Large intestine (tissue), 3 donors: ENCODE results near the gene TMEM219. TPM values are rescaled to one million over a fixed set of nuclear protein-coding genes. Genes with fewer than 3 reads are reported as not detected.

ENCODE experiments used
- DNase-seq, 2 donors: peaks; one replicate each; pipeline versions ENCODE4 v3.0.0 to v3.0.0-alpha.2; 2013
- H3K27ac ChIP-seq: one replicate; pipeline ENCODE4 v1.5.1; 2013; ENCODE audit warnings: low read length
- H3K27me3 ChIP-seq: 2 replicates; pipeline ENCODE4 v1.6.1; 2013; ENCODE audit warnings: low read length; ENCODE audit not compliant: control insufficient read depth, insufficient read depth
- H3K36me3 ChIP-seq: 2 replicates; pipeline ENCODE4 v1.6.1; 2013; ENCODE audit warnings: low read length; ENCODE audit not compliant: control insufficient read depth, insufficient read depth
- H3K4me1 ChIP-seq: one replicate; pipeline ENCODE4 v1.6.1; 2013; ENCODE audit warnings: low read length; ENCODE audit not compliant: control insufficient read depth, insufficient read depth
- H3K4me3 ChIP-seq: one replicate; pipeline ENCODE4 v1.5.1; 2013; ENCODE audit warnings: low read length
- H3K9me3 ChIP-seq: one replicate; pipeline ENCODE4 v1.6.1; 2013; ENCODE audit warnings: mild to moderate bottlenecking, low read depth, low read length, moderate library complexity; ENCODE audit not compliant: control insufficient read depth
- WGBS: methylation state at CpG from one replicate; pipeline ENCODE4 v1.1.5; 2013; ENCODE audit warnings: low lambda C conversion rate; ENCODE audit not compliant: insufficient coverage; 5-methylcytosine and 5-hydroxymethylcytosine counted together
- polyA plus RNA-seq: library from polyadenylated mRNA; unstranded; fragments of 120-200 nt; gene quantifications from one replicate; pipeline ENCODE4 v1.2.1, GENCODE V29; 2013

Gene TMEM219
- polyA plus RNA-seq, 1 donor: 160 TPM

GRCh38 chr16:29989111-29989858 is 27.4 kb downstream of the TMEM219 start:
- 89% methylated on average over 8 of the region's 23 CpGs for WGBS
- no peak for DNase-seq

DNA sequence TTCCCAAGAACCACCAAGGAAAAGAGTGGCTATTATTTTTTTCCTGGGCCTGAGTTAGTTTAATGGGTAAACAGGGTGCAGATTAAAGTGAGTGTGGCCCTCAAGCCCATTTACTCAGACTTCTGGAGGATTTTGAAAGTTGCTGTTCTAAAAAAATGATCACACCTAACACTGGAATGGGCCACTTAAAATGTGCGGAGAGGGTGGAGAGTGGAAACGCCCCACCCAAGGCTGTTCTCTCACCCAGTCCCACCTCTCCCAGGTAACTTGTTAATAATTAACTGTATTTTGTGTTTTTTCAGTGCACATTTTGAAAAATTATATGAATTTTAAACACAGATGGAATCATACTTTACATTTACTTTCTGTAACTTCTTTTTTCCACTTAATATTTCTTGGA is 28.2 kb downstream of the TMEM219 start:
- Histone ChIP-seq H3K4me3 (no peak overlapping the region), H3K4me1 (peaks cover 13% of the 10 kb centered on the region), H3K27ac (no peak overlapping the region), H3K27me3 (no peaks in the 10 kb centered on the region), H3K36me3 (peaks cover 79% of the 10 kb centered on the region), H3K9me3 (no peaks in the 10 kb centered on the region)
- WGBS: no CpG with 5 or more reads among the region's 2 CpGs
- no peak for DNase-seq

More at GRCh38 chr16:29989111-29989858, 27.4 kb downstream of the TMEM219 start:
- Histone ChIP-seq H3K36me3 (peaks cover 86% of the 10 kb centered on the region), H3K27ac (no peak overlapping the region), H3K9me3 (no peaks in the 10 kb centered on the region), H3K4me1 (peaks cover 7% of the 10 kb centered on the region), H3K27me3 (no peaks in the 10 kb centered on the region), H3K4me3 (no peak overlapping the region)

GRCh38 chr16:29990883-29991570 is 29.1 kb downstream of the TMEM219 start:
- DNase-seq: no peak
- peaks cover 69% of the 10 kb centered on the region for H3K36me3 ChIP-seq
- peaks cover 13% of the 10 kb centered on the region for H3K4me1 ChIP-seq
- no peaks in the 10 kb centered on the region for H3K9me3 ChIP-seq
- no CpG with 5 or more reads among the region's 35 CpGs for WGBS
- no peak overlapping the region for H3K27ac ChIP-seq
- H3K27me3 ChIP-seq: no peaks in the 10 kb centered on the region
- no peak overlapping the region for H3K4me3 ChIP-seq

GRCh38 chr16:29991571-29991904 is 29.7 kb downstream of the TMEM219 start:
- DNase-seq: no peak
- Histone ChIP-seq H3K27me3 (no peaks in the 10 kb centered on the region), H3K27ac (no peak overlapping the region), H3K4me1 (peaks cover 13% of the 10 kb centered on the region), H3K36me3 (peaks cover 64% of the 10 kb centered on the region), H3K9me3 (no peaks in the 10 kb centered on the region), H3K4me3 (no peak overlapping the region)
- WGBS: no CpG with 5 or more reads among the region's 5 CpGs

- peaks cover 13% of the 10 kb centered on the region for H3K4me1 ChIP-seq
- H3K9me3 ChIP-seq: no peaks in the 10 kb centered on the region
- H3K27me3 ChIP-seq: no peaks in the 10 kb centered on the region
- no peak for DNase-seq
- WGBS: no CpG with 5 or more reads among the region's 7 CpGs
- peaks cover 55% of the 10 kb centered on the region for H3K36me3 ChIP-seq
- no peak overlapping the region for H3K4me3 ChIP-seq
- H3K27ac ChIP-seq: no peak overlapping the region
These were observed 30.6 kb downstream of the TMEM219 start for GRCh38 chr16:29992344-29992967.

DNA sequence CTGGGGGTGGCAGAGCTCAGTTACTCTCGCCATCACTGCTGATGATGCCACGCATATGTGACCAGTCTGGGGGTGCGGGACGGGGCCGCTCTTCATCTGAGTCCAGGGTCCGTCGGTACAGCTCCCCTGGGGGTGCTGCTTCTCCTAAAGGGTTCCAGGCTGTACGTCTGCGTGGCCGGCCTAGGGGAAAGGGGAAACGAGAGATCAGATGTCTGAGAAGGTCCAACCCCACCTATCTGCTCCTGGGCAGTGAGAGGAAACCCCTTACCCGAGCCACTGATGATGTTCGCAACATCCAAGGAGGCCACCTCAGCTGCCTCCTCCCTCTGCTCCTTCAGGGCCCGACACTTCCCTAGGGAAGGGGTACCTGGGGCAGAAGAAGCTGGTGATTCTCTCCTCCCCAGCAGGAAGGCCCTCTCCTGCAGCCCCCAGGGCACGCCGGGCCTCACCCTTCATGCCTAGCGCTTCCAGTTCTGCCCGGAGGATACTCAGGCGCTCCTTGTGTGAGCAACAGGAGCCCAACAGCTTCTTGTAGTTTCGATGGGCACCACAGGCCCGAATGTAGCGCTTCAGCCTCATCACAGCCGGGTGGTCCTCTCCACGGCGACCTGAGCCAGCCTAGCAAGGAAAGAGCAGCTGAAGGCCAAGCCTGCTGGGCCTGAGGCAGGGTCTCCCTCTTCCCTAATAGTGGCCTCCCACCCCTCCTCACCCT is 31.5 kb downstream of the TMEM219 start:
- Histone ChIP-seq H3K27ac (no peak overlapping the region), H3K4me3 (no peak overlapping the region), H3K4me1 (peaks cover 13% of the 10 kb centered on the region), H3K36me3 (peaks cover 46% of the 10 kb centered on the region), H3K9me3 (no peaks in the 10 kb centered on the region), H3K27me3 (no peaks in the 10 kb centered on the region)
- no CpG with 5 or more reads among the region's 25 CpGs for WGBS
- no peak for DNase-seq

GRCh38 chr16:29993903-29994599 is 32.2 kb downstream of the TMEM219 start:
- H3K27ac ChIP-seq: no peak overlapping the region
- WGBS: 96% methylated on average over 6 of the region's 9 CpGs
- no peaks in the 10 kb centered on the region for H3K27me3 ChIP-seq
- H3K4me1 ChIP-seq: peaks cover 13% of the 10 kb centered on the region
- no peak overlapping the region for H3K4me3 ChIP-seq
- H3K9me3 ChIP-seq: no peaks in the 10 kb centered on the region
- peaks cover 39% of the 10 kb centered on the region for H3K36me3 ChIP-seq
- no peak for DNase-seq

DNA sequence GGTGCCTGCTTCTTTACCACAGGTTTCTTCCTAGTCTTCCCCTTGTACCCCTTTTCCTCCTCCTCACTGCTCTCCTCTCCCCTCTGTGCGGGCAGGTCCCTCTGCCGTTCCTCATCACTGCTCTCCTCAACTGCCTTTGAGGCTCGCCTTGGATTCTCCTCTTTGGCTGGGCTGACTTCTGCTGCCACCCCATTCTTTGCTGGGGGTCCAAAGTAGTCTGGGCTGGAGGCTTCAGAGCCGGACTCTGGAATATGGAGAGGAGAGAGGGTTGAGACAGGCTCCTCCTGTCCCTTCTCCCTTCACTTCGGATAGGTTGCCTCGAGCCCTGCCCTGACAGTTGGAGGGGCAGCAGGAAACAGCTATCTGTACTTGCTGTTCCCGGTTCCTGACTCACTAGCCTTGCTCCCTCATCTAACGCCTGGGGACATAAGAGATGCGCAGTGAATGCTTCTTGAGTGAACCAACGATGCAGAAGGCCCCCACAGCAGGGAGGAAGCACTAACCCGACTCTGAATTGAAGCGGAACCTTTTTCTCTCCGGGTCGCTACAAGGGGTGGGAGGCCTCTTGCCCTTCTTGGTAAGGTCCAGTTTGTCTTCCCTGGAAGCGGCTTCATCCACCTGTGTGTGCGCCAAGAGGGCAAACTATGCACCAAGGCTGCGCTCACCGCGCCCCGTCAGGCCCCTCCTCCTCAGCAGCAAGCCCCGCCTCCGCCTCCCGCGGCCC is 32.9 kb downstream of the TMEM219 start:
- no peaks in the 10 kb centered on the region for H3K27me3 ChIP-seq
- DNase-seq: peak in 1 of 2 donors; percentile 64
- peaks cover 32% of the 10 kb centered on the region for H3K36me3 ChIP-seq
- peak overlapping the region; percentile 98 for H3K4me3 ChIP-seq
- H3K9me3 ChIP-seq: no peaks in the 10 kb centered on the region
- peaks cover 9% of the 10 kb centered on the region for H3K4me1 ChIP-seq
- WGBS: no CpG with 5 or more reads among the region's 24 CpGs
- H3K27ac ChIP-seq: peak overlapping the region; percentile 99

GRCh38 chr16:29995324-29995910 is 33.5 kb downstream of the TMEM219 start, which contains the start of gene HIRIP3:
Gene HIRIP3 (minus strand): TSS chr16:29995617. CDS start chr16:29995605, 12 bp downstream.
- H3K27ac ChIP-seq: peak within 1 kb of the TSS; percentile 99
- no CpG with 5 or more reads among the region's 53 CpGs for WGBS
- H3K9me3 ChIP-seq: no peaks in the 10 kb centered on the region
- peak within 1 kb of the TSS; percentile 98 for H3K4me3 ChIP-seq
- H3K36me3 ChIP-seq: peaks cover 34% of the 10 kb centered on the region
- DNase-seq: peak; percentile 79 to 87
- H3K4me1 ChIP-seq: peaks cover 6% of the 10 kb centered on the region
- no peaks in the 10 kb centered on the region for H3K27me3 ChIP-seq
